ENCODE data around the gene MDFI. TPM values are rescaled to one million over a fixed set of nuclear protein-coding genes. Genes with fewer than 3 reads are reported as not detected.

The MDFI gene
- total RNA-seq (2014; rRNA removed; shearing (Covaris generic)) = 0.52 and 2.1 TPM in 2 replicates
- polyA plus RNA-seq (2014; cell fraction: nucleus; rRNA removed) = 1.7 TPM in 1 of 2 replicates, not detected in the other

DNA sequence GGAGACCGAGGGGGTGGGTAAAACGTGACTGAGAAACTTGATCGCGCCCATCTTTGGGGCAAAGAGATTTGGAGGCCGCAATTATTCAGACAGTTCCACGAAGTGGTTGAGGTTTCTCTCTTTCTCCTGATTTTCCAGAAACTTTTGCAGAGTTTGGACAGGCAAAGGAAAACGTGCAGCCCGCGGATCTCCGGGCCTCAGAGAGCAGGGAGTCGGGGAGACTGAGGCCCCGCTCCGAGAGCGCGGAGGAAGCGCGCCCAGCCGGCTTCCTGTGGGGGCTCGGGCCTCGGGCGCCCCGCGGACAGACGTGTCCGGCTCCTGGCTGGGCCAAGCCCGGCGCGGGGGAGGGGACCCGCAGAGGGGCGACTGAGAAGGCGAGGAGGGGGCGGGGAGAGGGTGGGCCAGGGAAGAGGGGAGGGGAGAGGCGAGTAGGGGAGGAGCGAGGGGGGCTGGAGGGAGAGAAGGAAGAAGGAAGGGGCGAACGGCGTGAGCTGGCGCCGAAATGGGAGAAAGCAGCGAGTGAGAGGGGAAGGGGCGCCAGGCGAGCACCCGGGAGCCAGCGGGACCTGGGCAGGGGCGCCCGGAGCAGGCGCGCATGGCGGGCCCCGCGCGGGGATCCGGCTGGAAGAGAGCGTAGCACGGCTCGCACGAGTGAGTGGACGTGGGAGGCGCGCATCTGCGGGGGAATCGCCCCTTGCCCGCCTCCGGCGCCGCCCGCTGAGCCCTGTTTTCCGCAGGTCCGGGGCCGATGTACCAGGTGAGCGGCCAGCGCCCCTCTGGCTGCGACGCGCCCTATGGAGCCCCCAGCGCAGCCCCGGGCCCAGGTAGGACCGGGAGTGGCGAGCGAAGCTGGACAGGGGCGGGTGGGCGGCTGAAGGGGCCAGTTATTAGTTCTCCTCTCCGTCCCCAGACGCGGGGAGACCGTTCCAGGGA, at the start of gene MDFI:
Gene MDFI (plus strand): TSS at position 467 of the 933 bp plus-strand sequence. CDS start 282 bp downstream, at position 749.
- no peak for DNase-seq (ENCODE audit: extremely low read depth, low read depth)

- no peak for DNase-seq (ENCODE audit: extremely low read depth, low read depth)
These were observed 49.0 kb upstream of the MDFI start for GRCh38 chr6:41589223-41589622.

- DNase-seq (ENCODE audit: extremely low read depth, low read depth) = no peak
These were observed 48.3 kb upstream of the MDFI start for GRCh38 chr6:41589636-41590622.

DNA sequence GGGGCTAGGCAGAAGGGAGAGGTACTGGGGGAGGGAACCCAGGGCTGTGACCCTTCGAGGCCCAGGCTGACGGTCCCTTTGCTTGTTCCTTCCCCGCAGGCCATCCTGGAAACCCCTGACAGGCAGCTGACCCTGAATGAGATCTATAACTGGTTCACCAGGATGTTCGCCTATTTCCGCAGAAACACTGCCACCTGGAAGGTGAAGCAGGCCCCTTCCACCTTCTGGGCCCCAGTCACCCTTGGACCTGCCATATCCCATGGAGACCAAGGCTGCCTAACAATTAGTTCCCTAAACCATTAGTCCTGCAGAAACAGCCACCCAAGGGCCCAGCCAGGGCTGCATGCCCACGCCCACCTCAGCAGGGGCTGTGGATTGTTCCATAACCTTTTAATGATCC, 47.1 kb upstream of the MDFI start:
- no peak for DNase-seq (ENCODE audit: extremely low read depth, low read depth)

- peak; percentile 65 for DNase-seq (ENCODE audit: extremely low read depth, low read depth)
These were observed 46.3 kb upstream of the MDFI start for GRCh38 chr6:41591859-41592502.

DNA sequence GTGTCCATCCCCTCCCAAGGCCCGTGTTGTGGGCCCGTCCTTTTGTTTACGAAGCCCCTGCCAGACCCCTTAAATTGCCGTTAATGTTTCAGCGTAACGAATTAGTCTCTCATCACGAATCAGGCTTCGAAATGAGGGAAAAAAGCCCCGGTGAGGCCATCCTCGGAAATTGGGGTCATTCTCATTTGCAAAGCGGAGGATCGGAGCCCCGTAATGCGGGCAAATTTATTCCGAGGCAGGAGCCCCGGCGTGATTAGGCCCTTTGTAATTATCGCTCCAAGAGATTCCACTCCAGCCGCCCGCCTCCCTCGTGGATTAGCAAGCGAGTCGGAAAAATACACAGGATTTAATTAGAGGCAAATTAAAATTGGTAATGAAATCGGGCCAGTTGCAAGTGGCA, 44.9 kb upstream of the MDFI start:
- no peak for DNase-seq (ENCODE audit: extremely low read depth, low read depth)

DNA sequence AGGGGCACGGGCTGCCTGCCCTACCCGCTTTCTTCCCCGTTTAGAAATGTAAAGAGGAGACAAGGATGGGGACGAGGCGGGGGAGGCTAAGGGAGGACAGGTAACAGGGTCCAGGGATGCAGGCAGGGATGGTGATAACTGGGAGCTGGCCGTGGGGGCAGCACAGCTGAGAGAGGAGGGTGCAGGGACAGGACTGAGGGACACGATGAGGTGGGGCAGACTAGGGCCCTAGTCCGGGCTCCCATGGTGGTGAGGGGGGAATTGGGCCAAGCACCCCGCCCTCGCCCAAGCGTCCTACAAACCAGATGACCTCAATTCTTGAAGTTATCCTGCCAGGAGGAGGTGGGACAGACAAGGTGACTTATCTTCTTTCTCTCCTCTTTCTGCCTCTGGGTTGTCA, 44.4 kb upstream of the MDFI start:
- DNase-seq (ENCODE audit: extremely low read depth, low read depth) = no peak

DNA sequence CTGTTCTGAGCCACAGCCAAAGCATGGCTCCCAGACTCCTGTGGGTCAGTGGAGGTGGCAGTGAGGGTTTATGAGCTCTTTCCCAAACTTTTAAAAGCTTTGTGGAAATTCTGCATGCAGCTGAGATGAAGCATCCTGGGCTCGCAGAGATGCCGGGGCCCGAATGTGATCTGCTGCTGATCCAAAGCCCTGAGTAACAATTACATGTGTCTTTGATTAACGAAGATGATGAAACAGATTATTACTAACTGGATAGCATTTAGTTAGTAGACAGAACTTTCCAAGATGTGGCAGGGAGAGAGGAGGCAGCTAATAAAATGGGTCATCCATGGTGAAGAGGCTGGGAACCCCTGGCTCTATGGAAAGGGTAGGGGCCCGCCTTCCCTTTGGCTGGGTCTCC, 43.9 kb upstream of the MDFI start:
- DNase-seq (ENCODE audit: extremely low read depth, low read depth) = no peak

GRCh38 chr6:41594766-41595165, 43.5 kb upstream of the MDFI start:
- no peak for DNase-seq (ENCODE audit: extremely low read depth, low read depth)

DNA sequence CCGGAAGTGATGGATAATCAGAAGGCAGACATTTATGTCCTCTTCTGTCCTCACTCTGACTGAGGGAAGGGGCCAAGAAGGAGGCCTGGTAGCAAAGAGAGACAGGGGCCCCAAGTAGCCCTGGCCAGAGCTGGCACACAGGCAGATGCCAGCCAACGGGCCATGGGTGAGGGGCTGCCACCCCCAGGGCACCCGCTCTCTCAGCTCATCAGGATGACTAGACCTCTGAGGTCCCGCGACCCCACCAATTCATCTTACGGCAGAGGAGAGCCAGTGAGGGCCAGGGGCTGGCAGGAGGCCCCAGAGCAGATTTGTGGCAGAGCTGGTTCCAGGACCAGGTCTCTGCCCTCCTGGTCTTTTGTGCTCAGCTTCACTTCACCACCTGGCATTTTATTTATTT, 43.1 kb upstream of the MDFI start:
- no peak for DNase-seq (ENCODE audit: extremely low read depth, low read depth)

DNA sequence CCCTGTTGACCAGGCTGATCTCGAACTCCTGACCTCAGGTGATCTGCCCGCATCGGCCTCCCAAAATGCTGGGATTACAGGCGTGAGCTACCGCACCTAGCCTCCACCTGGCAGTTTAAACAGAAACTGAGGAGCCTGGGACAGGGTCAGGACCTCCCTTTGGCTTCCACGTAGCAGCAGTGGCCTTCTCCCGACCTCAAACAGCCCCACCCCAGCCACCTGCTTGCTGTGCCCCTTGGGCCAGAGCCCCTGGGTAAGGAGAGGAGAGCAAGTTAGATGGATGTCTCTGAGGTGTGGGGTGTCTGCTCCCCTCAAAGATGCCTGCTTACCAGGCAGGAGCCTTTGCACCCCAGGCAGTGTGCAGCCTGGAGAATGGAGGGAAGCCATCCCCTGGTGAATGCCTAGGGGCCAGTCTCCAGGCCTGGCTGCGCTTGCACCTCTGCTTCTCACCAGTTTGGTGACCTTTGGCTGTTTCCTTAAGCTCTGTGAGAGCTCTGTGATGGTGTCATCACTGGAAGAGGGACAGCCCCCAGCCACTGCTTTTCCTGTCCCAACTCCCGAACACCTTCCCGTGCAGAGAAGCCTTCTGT, 42.1 kb upstream of the MDFI start:
- DNase-seq (ENCODE audit: extremely low read depth, low read depth) = no peak

- DNase-seq (ENCODE audit: extremely low read depth, low read depth) = no peak
These were observed 41.5 kb upstream of the MDFI start for GRCh38 chr6:41596807-41597206.

DNA sequence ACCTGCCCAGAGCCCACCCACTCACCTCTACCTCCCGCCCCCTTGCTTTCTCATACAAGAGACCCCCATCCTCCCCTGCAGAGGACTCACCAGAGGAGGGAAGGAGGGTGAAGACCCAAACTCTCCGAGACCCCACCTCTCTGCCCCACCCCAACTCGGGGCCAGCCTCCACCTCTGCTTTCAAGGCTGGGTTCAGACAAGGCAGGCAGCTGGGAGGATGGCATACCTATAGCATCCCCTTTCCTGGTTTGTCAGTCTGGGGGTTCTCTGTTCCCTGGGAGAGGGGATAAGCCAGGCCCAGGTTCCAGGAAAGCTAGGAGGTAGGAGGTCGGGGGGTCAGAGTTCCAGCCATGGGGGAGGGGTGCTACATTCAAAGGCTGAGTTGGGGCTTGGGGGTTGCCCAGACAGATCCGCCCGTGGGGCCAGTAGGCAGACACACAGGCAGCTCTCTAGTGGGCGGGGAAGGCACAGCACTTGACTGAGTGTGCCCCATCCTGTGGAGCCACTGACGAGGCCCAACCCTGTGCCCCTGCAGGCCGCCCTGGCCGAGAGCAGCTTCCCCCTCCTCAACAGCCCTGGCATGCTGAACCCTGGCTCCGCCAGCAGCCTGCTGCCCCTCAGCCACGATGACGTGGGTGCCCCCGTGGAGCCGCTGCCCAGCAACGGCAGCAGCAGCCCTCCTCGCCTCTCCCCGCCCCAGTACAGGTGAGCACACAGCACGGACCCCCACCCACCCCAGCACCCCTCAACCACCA, 40.8 kb upstream of the MDFI start:
- DNase-seq (ENCODE audit: extremely low read depth, low read depth) = no peak

GRCh38 chr6:41598670-41599014, 39.6 kb upstream of the MDFI start:
- no peak for DNase-seq (ENCODE audit: extremely low read depth, low read depth)

GRCh38 chr6:41599015-41599851, 39.0 kb upstream of the MDFI start:
- DNase-seq (ENCODE audit: extremely low read depth, low read depth) = no peak

- DNase-seq (ENCODE audit: extremely low read depth, low read depth) = no peak
These were observed 38.3 kb upstream of the MDFI start for GRCh38 chr6:41599852-41600445.

DNA sequence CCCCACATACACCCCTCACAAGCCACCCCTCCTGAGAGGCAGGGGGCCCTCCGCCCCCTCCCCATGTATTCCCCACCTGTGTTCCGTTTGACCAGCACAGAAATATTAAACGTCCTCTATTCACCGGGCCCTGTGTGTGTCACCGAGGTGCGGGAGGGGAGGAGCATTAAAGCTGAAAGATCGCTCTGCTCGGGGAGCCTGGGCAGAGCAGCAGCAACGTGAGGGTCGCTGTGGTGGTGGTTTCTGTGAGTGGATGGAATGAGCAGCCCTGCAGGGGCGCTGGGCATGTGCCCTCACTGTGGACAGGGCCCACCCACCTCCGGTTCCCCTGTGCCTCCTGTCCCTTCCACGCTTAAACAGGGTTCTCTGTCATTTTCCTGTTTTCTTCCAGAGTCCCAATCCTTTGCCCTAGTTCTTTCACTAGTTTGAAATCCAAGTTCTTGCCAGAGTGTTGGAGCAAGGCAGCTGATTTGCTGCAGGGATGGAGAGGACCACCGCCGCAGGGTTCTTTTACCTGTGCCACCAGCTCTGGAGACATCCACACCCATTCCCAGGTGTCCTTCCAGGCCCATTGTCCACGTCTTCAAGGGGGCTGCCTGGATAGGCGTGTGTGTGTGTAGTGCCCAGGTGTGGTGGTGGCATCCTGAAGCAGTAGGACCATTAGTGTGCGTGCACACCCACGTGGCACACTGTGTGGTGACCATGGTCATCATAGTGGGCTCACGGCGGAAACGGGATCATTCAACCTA, 37.6 kb upstream of the MDFI start:
- DNase-seq (ENCODE audit: extremely low read depth, low read depth) = no peak

- DNase-seq (ENCODE audit: extremely low read depth, low read depth) = no peak
These were observed 37.1 kb upstream of the MDFI start for GRCh38 chr6:41601248-41601549.
